Caco-2 (cell line): ENCODE results near the gene PLEKHG4B. TPM values are rescaled to one million over a fixed set of nuclear protein-coding genes. Genes with fewer than 3 reads are reported as not detected.

Experiments used
- BruUV-seq: library from RNA; stranded (reverse); fragments of 400-500 nt; replicated peaks from 2 replicates; lab custom pipeline; 2021; lab: Mats Ljungman, UMichigan
- CTCF ChIA-PET: fragments of 300-600 bp; sonication (Branson Sonifier 250); formaldehyde crosslinking; loops from one replicate; lab custom pipeline; 2022; ENCODE audit warnings: antibody characterized with exemption; lab: Charles Lee
- POLR2A ChIA-PET: fragments of 300-600 bp; sonication (Branson Sonifier 250); formaldehyde crosslinking; loops from one replicate; lab custom pipeline; 2022; ENCODE audit warnings: antibody characterized with exemption; lab: Charles Lee
- DNase-seq, 2 experiments: peaks; one replicate each; pipeline versions ENCODE4 v3.0.0 to v3.0.0-alpha.2; 2020 to 2022
- H3K27me3 ChIP-seq: replicated peaks from 2 replicates; pipeline ENCODE4 v1.6.0; 2011; ENCODE audit warnings: low read length; ENCODE audit not compliant: control insufficient read depth, insufficient read depth
- H3K36me3 ChIP-seq: 2 replicates; pipeline ENCODE4 v1.5.1; 2011; ENCODE audit warnings: low read length; ENCODE audit not compliant: control insufficient read depth, insufficient read depth
- H3K4me1 ChIP-seq: fragments of 250-450 bp; sonication (Bioruptor Pico); 2 replicates; pipeline ENCODE4 v1.5.1; 2020; ENCODE audit warnings: mild to moderate bottlenecking
- H3K4me3 ChIP-seq: 2 replicates; pipeline ENCODE4 v1.5.1; 2011; ENCODE audit warnings: low read depth, mild to moderate bottlenecking, control low read depth, low read length
- H3K9me3 ChIP-seq: fragments of 250-450 bp; sonication (Bioruptor Pico); 2 replicates; pipeline ENCODE4 v1.5.1; 2020; ENCODE audit warnings: mild to moderate bottlenecking, moderate library complexity
- H3K27ac Mint-ChIP-seq: one replicate; pipeline ENCODE4 v1.8.0; 2022; ENCODE audit warnings: mixed read lengths; ENCODE audit not compliant: unreplicated experiment
- H3K27me3 Mint-ChIP-seq: one replicate; pipeline ENCODE4 v1.8.0; 2022; ENCODE audit warnings: mixed read lengths; ENCODE audit not compliant: insufficient read depth, unreplicated experiment
- H3K36me3 Mint-ChIP-seq: one replicate; pipeline ENCODE4 v1.8.0; 2022; ENCODE audit warnings: mild to moderate bottlenecking, mixed read lengths; ENCODE audit not compliant: insufficient read depth, unreplicated experiment
- H3K4me1 Mint-ChIP-seq: one replicate; pipeline ENCODE4 v1.8.0; 2022; ENCODE audit warnings: low read depth, mixed read lengths; ENCODE audit not compliant: unreplicated experiment
- H3K4me3 Mint-ChIP-seq: one replicate; pipeline ENCODE4 v1.8.0; 2022; ENCODE audit warnings: mild to moderate bottlenecking, moderate library complexity, mixed read lengths; ENCODE audit not compliant: unreplicated experiment
- H3K9me3 Mint-ChIP-seq: one replicate; pipeline ENCODE4 v1.8.0; 2022; ENCODE audit warnings: mixed read lengths; ENCODE audit not compliant: unreplicated experiment
- CTCF ChIP-seq, 2 experiments: fragments of 200-600 bp in 1 of 2; IDR thresholded peaks; 1 replicate in 1 of 2; 2 replicates in 1 of 2; pipeline versions ENCODE4 v1.5.1 to v1.8.0; 2011 to 2022; ENCODE audit warnings: antibody characterized with exemption in 1 of 2, control low read depth in 1 of 2, inconsistent platforms in 1 of 2, low read depth in 1 of 2, low read length in 1 of 2, mild to moderate bottlenecking in 1 of 2, moderate library complexity in 1 of 2; ENCODE audit not compliant: insufficient read depth in 1 of 2, severe bottlenecking in 1 of 2, unreplicated experiment in 1 of 2
- intact Hi-C: fragments of 100-400 bp; cut with micrococcal nuclease; formaldehyde crosslinking; loops from one replicate; pipeline ENCODE4 v1.10.0; 2022; ENCODE audit not compliant: unreplicated experiment
- total RNA-seq: library from RNA; stranded (reverse); gene quantifications from 2 replicates; pipeline ENCODE4 v1.2.3, GENCODE V29; 2022

Gene PLEKHG4B
- total RNA-seq, 1 experiment from 2014 or later: 15.0 TPM

- no peaks in the 10 kb centered on the region for H3K4me1 ChIP-seq
- peaks cover 8% of the 10 kb centered on the region for H3K4me1 Mint-ChIP-seq
- DNase-seq: no peak
- H3K9me3 ChIP-seq: no peaks in the 10 kb centered on the region
- H3K4me3 Mint-ChIP-seq: no peak overlapping the region
- no peaks in the 10 kb centered on the region for H3K9me3 Mint-ChIP-seq
- H3K36me3 Mint-ChIP-seq: peaks cover 11% of the 10 kb centered on the region
- BruUV-seq: no TSS peak
- intact Hi-C loops: no loop called here
- TF ChIP-seq CTCF (IDR thresholded peaks at IDR 0.05; ENCODE audit: insufficient read depth in 1 of 2, low read depth in 1 of 2, low read length in 1 of 2, severe bottlenecking in 1 of 2, unreplicated experiment in 1 of 2): no peak
- H3K4me3 ChIP-seq: no peak overlapping the region
- H3K27me3 Mint-ChIP-seq: no peaks in the 10 kb centered on the region
- no peak overlapping the region for H3K27ac Mint-ChIP-seq
- H3K27me3 ChIP-seq: no peaks in the 10 kb centered on the region
- ChIA-PET CTCF (no interaction called here), POLR2A (no interaction called here)
- H3K36me3 ChIP-seq: no peaks in the 10 kb centered on the region
These were observed 94.4 kb downstream of the PLEKHG4B start for GRCh38 chr5:186091-187041.

GRCh38 chr5:187042-187431, 95.1 kb downstream of the PLEKHG4B start:
- peaks cover 8% of the 10 kb centered on the region for H3K4me1 Mint-ChIP-seq

More at GRCh38 chr5:187042-187431, 95.1 kb downstream of the PLEKHG4B start:
- no peak for TF ChIP-seq CTCF (IDR thresholded peaks at IDR 0.05; ENCODE audit: insufficient read depth in 1 of 2, low read depth in 1 of 2, low read length in 1 of 2, severe bottlenecking in 1 of 2, unreplicated experiment in 1 of 2)
- POLR2A ChIA-PET: no interaction called here
- Mint-ChIP-seq H3K27ac (no peak overlapping the region), H3K9me3 (no peaks in the 10 kb centered on the region), H3K27me3 (no peaks in the 10 kb centered on the region), H3K4me3 (no peak overlapping the region), H3K36me3 (peaks cover 11% of the 10 kb centered on the region)
- Histone ChIP-seq H3K9me3 (no peaks in the 10 kb centered on the region), H3K36me3 (no peaks in the 10 kb centered on the region), H3K4me1 (no peaks in the 10 kb centered on the region), H3K4me3 (no peak overlapping the region), H3K27me3 (no peaks in the 10 kb centered on the region)
- CTCF ChIA-PET: interaction anchor here (0.9 kb wide), 1 partner anchor 31 kb away, joined by 4 read pairs; the partner anchor contains the start of genes CCDC127 and SDHA
- DNase-seq: no peak
- intact Hi-C loops: no loop called here
- BruUV-seq: no TSS peak
